Mesodermal cell (in vitro differentiated cells): ENCODE data around the gene FOXO6.

ENCODE experiments used
- H3K27ac ChIP-seq: 2 replicates; pipeline ENCODE4 v1.7.0; 2013; ENCODE audit warnings: mild to moderate bottlenecking, low read depth, low read length, moderate library complexity; ENCODE audit not compliant: severe bottlenecking
- H3K36me3 ChIP-seq: 2 replicates; pipeline ENCODE4 v1.7.1; 2013; ENCODE audit warnings: mild to moderate bottlenecking, low read length, moderate library complexity; ENCODE audit not compliant: control insufficient read depth, insufficient read depth
- H3K4me1 ChIP-seq: one replicate; pipeline ENCODE4 v1.7.1; 2013; ENCODE audit warnings: mild to moderate bottlenecking, low read length; ENCODE audit not compliant: insufficient read depth, control insufficient read depth, poor library complexity, severe bottlenecking
- H3K4me3 ChIP-seq: 2 replicates; pipeline ENCODE4 v1.7.0; 2013; ENCODE audit warnings: low read length, control low read depth, mild to moderate bottlenecking; ENCODE audit not compliant: insufficient read depth, poor library complexity, severe bottlenecking; ENCODE audit errors: extremely low read depth
- H3K9me3 ChIP-seq: 2 replicates; pipeline ENCODE4 v1.7.1; 2013; ENCODE audit warnings: mild to moderate bottlenecking, low read length, moderate library complexity; ENCODE audit not compliant: control insufficient read depth
- WGBS, 2 experiments: methylation state at CpG; one replicate each; pipeline ENCODE4 v1.1.5; 2013; ENCODE audit warnings: missing lambda C conversion rate in 2 of 2; ENCODE audit not compliant: insufficient coverage in 2 of 2; 5-methylcytosine and 5-hydroxymethylcytosine counted together

FOXO6 gene

GRCh38 chr1:41362357-41362721 lies 1.1 kb downstream of the FOXO6 start:
- H3K4me3 ChIP-seq, result peak overlapping the region; percentile 52
- WGBS, 2 experiments, result 4 to 6% methylated on average over 18 to 20 of the region's 20 CpGs
- no peaks in the 10 kb centered on the region for H3K9me3 ChIP-seq
- no peak overlapping the region for H3K27ac ChIP-seq
- H3K36me3 ChIP-seq, result no peaks in the 10 kb centered on the region
- peaks cover 42% of the 10 kb centered on the region for H3K4me1 ChIP-seq

- H3K4me3 ChIP-seq, result peak overlapping the region; percentile 52
- 51% methylated on average over 6 to 7 of the region's 8 CpGs for WGBS, 2 experiments
Measured at GRCh38 chr1:41362749-41363590, 1.7 kb downstream of the FOXO6 start.

GRCh38 chr1:41363591-41364320 lies 2.5 kb downstream of the FOXO6 start:
- Histone ChIP-seq H3K4me3 (no peak overlapping the region), H3K27ac (no peak overlapping the region), H3K4me1 (peaks cover 28% of the 10 kb centered on the region), H3K36me3 (no peaks in the 10 kb centered on the region), H3K9me3 (no peaks in the 10 kb centered on the region)
- 87 to 93% methylated on average over 3 of the region's 4 CpGs for WGBS, 2 experiments

More at GRCh38 chr1:41362749-41363590, 1.7 kb downstream of the FOXO6 start:
- Histone ChIP-seq H3K4me1 (peaks cover 36% of the 10 kb centered on the region), H3K36me3 (no peaks in the 10 kb centered on the region), H3K9me3 (no peaks in the 10 kb centered on the region), H3K27ac (no peak overlapping the region)

GRCh38 chr1:41364442-41365319 lies 3.4 kb downstream of the FOXO6 start:
- peaks cover 20% of the 10 kb centered on the region for H3K4me1 ChIP-seq
- 75 to 81% methylated on average over 6 to 10 of the region's 10 CpGs for WGBS, 2 experiments
- H3K27ac ChIP-seq, result no peak overlapping the region
- no peaks in the 10 kb centered on the region for H3K36me3 ChIP-seq
- no peak overlapping the region for H3K4me3 ChIP-seq
- no peaks in the 10 kb centered on the region for H3K9me3 ChIP-seq

GRCh38 chr1:41365320-41365633 lies 4.0 kb downstream of the FOXO6 start:
- no peak overlapping the region for H3K4me3 ChIP-seq
- H3K4me1 ChIP-seq, result peaks cover 14% of the 10 kb centered on the region
- H3K36me3 ChIP-seq, result no peaks in the 10 kb centered on the region
- H3K27ac ChIP-seq, result no peak overlapping the region
- no peaks in the 10 kb centered on the region for H3K9me3 ChIP-seq

- H3K4me1 ChIP-seq, result peaks cover 8% of the 10 kb centered on the region
- no peak overlapping the region for H3K27ac ChIP-seq
- H3K9me3 ChIP-seq, result no peaks in the 10 kb centered on the region
- H3K4me3 ChIP-seq, result peak overlapping the region; percentile 27
- WGBS, 2 experiments, result 12 to 14% methylated on average over 10 to 11 of the region's 23 CpGs
- H3K36me3 ChIP-seq, result no peaks in the 10 kb centered on the region
Measured at GRCh38 chr1:41365772-41366454, 4.7 kb downstream of the FOXO6 start.

- 6 to 9% methylated on average over 24 to 28 of the region's 51 CpGs for WGBS, 2 experiments
- peak overlapping the region; percentile 27 for H3K4me3 ChIP-seq
Measured at GRCh38 chr1:41366455-41367287, 5.4 kb downstream of the FOXO6 start.

GRCh38 chr1:41367288-41367642 lies 6.0 kb downstream of the FOXO6 start:
- WGBS, 2 experiments, result 29 to 62% methylated on average over 1 to 3 of the region's 5 CpGs
- Histone ChIP-seq H3K9me3 (no peaks in the 10 kb centered on the region), H3K4me3 (no peak overlapping the region), H3K36me3 (no peaks in the 10 kb centered on the region), H3K4me1 (peaks cover 22% of the 10 kb centered on the region), H3K27ac (no peak overlapping the region)

More at GRCh38 chr1:41366455-41367287, 5.4 kb downstream of the FOXO6 start:
- no peaks in the 10 kb centered on the region for H3K9me3 ChIP-seq
- no peak overlapping the region for H3K27ac ChIP-seq
- no peaks in the 10 kb centered on the region for H3K36me3 ChIP-seq
- peaks cover 16% of the 10 kb centered on the region for H3K4me1 ChIP-seq

GRCh38 chr1:41368366-41368765 lies 7.1 kb downstream of the FOXO6 start:
- Histone ChIP-seq H3K27ac (no peak overlapping the region), H3K9me3 (no peaks in the 10 kb centered on the region), H3K4me3 (no peak overlapping the region), H3K36me3 (no peaks in the 10 kb centered on the region), H3K4me1 (peaks cover 25% of the 10 kb centered on the region)
- WGBS, 2 experiments, result no CpG with 5 or more reads among the region's 1 CpG
